ENCODE data around the gene ZNF670.
"Not testable (repeated sequence)": the region's sequence is repeated elsewhere in the genome, so short reads cannot be mapped to it uniquely, and the experiment has no call there.

ZNF670 gene

DNA sequence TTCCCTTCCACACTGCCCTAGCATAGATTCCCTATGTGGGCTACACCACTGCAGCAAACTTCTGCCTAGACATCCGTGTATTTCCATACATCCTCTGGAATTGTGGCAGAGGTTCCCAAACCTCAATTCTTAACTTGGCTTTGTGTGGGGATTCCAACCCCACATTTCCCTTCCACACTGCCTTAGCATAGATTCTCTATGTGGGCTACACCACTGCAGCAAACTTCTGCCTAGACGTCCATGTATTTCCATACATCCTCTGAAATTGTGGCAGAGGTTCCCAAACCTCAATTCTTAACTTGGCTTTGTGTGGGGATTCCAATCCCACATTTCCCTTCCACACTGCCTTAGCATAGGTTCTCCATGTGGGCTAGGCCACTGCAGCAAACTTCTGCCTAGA, 31.4 kb downstream of the ZNF670 start:
- DNase-seq (ENCODE audit: low read depth in 1 of 2, low spot score in 1 of 2) = no peak

DNA sequence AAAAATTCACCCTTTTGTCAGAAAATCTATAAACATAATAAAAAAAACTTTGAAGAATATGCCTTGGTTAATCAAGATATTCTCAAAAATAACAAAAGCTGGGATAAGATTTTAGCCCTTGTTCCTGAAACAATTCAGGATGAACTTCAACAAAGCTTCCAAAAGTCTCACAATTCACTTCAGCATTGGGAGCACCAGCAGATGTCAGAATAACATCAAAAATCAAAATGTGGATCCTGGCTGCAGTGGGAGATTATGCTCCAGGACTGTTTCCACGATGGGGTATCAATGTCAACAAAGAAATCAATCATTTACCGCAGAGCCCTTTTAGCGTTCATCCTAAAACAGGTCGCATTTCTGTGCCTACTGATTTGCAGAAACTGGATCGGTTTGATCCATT, 35.2 kb downstream of the ZNF670 start:
- no peak for DNase-seq (ENCODE audit: low read depth in 1 of 2, low spot score in 1 of 2)

DNA sequence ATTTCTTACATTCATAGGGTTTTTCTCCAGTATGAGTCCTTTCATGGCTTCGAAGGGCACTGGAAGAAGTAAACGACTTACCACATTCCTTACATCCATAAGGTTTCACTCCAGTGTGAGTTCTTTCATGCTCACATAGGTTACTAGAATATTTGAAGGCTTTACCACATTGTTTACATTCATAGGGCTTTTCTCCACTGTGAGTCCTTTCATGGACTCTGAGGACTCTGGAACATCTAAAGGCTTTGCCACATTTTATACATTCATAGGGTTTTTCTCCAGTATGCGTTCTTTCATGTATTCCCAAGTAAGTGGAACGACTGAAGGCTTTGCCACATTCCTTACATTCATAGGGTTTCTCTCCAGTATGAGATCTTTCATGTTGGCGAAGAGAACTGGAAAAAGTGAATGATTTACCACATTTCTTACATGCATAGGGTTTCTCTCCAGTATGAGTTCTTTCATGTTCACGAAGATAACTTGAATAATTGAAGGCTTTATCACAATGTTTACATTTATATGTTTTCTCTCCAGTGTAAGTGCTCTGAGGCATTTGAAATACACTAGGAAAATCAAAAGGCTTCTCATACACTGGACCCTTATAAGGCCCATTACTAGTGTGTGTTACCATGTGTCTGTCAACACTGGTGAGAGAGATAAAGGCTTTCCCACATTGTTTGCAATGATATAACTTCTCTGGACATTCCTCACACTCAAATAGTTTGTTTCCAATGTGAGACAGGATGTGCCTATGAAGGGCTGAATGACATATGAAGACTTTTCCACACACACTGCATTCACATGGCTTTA, 40.9 kb downstream of the ZNF670 start:
- DNase-seq (ENCODE audit: low read depth in 1 of 2, low spot score in 1 of 2) = no peak

DNA sequence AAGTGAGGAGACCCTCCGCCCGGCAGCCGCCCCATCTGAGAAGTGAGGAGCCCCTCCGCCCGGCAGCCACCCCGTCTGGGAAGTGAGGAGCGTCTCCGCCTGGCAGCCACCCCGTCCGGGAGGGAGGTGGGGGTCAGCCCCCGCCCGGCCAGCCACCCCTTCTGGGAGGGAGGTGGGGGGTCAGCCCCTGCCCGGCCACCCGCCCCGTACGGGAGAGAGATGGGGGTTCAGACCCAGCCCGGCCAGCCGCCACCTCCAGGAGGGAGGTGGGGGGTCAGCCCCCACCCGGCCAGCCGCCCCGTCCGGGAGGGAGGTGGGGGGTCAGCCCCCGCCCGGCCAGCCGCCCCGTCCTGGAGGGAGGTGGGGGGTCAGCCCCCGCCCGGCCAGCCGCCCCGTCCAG, 46.3 kb downstream of the ZNF670 start:
- DNase-seq (ENCODE audit: low read depth in 1 of 2, low spot score in 1 of 2) = not testable (repeated sequence)
